Esophagus mucosa (tissue), 1 donor: Measurements from ENCODE around the gene PRKN. TPM values are rescaled to one million over a fixed set of nuclear protein-coding genes. Genes with fewer than 3 reads are reported as not detected.

Source experiments
- ATAC-seq: fragments of 200-7000 bp; cut with Tn5 transposase; one replicate; pipeline ENCODE4 v1.9.1; 2020
- total RNA-seq: library from RNA; stranded (reverse); gene quantifications from one replicate; pipeline ENCODE4 v1.2.4, GENCODE V29; 2023
- donor health status: DM: yes; HTN: yes; CAD: no.

Gene PRKN
- total RNA-seq, 1 donor from 2014 or later: 2.4 TPM

DNA sequence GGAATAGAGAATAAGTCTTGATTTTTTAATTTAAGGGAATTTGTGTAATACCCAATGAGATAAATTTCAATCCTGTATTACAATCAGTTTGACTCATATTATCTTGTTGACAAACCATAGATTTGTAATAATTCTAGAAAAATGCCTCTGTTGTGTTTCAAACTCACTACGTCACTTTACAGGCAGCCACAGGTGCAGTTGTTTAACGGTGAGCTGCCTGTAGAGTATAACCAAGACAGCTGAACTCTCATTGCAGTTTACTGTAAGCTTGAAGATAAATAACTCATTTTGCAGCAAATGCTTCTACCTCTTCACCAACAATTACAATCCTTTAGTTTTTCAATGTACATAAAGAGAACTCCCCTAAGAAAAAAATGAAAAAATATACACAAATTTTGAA, 114.3 kb downstream of the PRKN start:
- no peak for ATAC-seq

DNA sequence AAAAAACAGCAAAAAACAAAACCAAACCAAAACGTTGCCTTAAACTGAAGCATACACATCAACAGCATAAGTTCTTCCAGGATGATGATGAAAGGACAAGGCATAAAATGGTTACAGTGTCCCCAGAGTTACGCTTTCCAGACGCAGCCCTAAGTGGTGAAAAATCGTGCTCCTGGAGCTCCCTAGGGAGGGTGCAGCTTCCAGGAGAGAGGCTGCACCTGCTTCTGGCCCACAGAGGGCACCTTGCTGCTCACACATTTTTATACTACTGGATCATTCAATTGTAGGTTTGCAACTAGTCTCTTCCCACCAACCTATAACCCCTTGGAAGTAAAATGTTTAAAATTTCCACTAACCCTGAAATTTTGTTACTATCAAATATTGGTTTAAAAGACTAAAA, 115.0 kb downstream of the PRKN start:
- no peak for ATAC-seq

DNA sequence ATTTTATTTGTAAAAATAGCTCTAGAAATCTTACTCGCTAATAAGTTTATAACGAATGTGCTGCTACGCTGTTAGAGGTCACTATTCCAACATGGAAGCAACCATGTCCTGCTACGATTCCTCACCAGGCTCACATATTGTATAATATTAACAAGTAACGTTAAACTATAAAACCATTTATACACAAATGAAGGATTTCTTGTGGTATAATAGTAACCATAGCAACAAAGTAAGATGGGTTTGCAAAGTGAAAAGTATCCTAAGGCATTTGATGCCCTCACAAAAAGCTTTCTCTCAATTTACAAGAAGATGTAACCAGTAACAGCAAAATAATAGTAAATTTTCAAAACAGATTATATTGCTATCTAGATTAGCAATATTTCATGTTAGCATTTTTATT, 117.2 kb downstream of the PRKN start:
- ATAC-seq: no peak

DNA sequence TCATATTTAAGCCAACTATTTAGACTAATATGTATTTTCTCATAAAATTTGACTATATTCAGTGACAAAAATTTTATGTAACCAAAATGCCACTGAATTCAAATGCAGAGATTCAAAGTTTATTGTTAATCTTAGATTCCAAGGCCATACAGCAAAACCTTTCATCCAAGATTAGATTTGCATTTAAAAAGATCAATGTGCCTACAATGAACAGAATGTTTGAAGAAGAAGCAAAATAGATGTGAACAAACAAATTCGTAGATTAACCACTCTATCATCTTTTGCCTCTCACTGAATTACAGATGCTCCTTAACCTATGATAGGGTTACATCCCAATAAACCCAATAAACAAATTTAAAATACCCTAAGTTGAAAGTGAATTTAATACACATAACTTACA, 121.7 kb downstream of the PRKN start:
- no peak for ATAC-seq

DNA sequence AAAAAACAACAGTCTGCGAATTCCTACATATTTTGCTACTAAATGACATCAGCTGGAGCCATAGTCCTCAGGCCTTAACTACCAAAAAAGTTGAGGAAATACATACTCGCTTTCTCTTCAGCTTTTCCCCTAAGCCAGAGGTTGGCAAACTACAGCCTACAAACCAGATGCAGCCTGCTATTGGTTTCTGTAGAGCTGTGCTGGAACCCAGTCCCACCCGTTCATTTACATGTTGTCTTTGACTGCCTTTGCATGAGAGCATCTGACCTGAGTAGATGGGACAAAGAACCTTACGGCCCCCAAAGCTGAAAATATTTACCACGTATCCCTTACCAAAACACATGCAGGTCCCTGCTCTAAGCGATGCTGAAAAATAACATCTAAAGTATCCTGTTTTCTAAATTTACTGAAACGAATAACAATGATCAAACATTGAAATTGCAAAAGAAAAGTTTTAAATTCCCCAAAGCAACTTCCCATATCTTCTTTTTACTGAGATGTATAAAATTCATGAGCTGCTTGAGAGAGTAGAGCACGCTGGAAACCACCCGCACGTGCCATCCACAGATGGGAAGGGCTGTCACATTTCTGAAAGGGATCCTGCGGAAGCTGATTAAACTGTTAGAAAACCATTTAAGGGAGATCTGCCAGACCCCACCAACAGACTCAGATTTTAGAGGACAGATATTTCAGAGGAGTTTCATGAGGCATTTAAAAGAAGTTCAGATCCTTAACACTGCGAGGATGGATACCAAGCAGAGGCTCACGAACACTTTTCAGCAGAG, 124.1 kb downstream of the PRKN start:
- no peak for ATAC-seq

DNA sequence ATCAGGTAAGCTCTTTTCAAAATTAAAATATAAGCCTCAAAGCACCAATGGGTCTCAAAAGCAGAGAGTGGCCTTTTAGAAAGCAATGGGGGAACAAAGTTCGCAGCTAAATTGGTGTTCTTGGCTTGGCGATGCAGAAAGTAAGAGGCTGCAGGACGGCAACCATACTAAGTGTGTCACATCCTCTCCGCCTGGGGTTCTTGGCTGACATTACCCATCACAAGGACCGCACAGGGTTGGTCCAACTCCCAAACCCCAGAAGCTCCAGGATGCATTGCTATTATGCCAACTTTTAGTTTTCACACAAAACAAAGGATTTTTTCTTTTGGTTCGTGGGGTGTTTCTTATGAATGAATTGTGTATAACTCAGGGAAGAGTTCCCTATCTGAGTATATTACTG, 124.8 kb downstream of the PRKN start:
- no peak for ATAC-seq

DNA sequence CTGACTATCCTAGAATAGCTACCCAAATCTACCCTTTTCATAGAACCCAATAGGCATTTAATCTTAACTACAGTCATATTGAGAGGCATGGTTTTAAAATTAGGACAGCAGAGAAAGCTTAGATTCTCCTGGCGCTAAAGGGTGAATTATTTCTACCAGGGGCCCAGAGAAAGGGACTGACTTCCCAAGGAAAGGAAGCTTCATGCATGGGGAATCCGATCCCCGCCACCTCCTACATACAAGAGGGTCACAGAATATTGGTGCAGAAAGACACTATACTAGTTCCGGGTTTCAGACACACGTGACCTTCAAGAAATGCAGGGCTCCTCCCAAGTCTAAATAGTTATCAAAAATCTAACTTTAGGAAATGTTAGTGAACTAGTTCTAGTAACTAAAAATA, 130.9 kb downstream of the PRKN start:
- no peak for ATAC-seq

DNA sequence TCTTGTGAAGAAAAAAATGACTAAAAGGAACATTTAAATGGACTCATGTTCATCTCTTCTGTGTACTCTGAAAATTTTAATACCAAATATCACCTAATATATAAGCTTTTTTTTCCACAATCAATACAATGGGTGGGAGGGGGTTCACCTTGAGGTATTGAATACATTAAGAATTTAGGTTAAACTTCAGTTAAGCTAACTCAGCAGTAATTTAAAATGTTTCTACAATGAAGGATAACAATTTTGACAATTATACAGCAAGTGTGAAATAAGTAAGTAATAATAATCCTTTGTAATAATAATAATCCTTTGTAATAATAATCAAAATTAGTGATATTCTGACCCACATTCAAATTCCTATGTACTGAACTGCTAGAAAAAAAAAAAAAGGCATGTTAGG, 136.0 kb downstream of the PRKN start:
- no peak for ATAC-seq

DNA sequence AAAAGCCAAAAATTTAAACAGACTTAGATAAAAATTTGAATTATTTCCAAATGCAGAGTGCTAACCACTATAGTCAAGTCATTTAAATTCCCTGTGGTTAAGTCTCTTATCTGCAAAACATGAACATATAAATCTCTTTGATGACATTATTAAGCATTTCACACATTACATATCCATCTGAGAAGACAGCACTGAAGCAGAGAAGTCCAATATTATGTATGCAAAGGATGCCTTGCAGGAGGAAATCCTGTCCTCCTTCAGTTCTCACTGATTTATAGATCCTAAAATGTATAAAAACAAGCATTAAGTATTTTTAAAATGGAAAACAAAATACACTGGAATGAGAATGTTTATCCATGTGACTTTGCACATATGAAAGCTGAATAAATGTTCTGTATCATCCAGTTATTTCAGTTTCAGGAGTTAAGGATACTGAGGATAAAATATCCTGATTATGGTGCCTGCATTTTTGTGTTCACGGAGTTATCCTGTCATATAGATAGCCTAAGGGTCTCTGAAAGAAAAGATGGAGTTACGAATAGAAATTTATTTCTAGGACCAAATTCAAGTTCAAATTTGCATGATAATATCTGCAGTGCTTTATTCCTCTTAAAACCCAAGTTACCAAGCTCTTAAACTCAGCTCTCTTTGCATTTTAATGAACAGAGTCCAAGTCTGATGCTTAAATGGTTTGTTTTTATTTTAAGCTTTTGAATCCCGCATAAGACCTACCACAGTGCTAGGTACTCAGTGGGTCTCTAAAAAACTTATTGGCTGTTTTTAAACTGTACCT, 145.4 kb downstream of the PRKN start:
- ATAC-seq: no peak

DNA sequence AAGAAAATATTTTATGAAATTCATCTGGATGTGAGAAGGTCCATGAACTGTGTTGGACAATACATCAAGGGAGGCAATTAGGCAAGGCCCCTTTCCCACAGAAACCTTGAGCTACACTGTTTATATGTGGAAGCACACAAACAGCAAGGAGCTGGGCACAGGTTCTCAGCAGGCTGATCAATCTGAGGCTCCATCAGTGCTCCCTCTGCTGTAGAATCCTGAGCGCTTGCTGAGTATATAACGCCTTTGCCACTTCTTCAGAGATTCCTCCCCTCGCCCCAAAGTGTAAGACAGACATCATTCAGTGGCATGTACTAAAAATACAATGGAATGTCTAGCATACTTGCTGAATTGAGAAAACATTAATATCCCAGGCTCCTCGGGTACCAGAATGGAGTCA, 146.9 kb downstream of the PRKN start:
- ATAC-seq: no peak

DNA sequence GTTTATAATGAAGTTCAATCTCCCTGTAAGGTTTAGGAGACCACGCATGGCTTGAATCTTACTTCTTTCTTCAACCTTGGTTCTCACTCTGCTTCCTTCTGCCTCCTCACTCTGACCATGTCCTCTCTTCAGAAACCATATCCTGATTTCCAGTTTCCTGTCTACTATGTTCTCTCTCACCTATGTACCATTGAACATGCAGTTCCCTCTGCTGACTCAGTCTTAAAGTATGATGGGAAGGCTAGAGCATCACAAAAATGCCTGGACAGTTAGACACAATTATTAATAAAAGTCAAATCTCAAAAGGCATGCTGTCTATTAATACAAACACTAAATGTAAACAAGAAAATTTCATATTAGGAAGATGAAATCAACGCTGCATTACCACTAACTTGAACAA, 151.6 kb downstream of the PRKN start:
- ATAC-seq: no peak

DNA sequence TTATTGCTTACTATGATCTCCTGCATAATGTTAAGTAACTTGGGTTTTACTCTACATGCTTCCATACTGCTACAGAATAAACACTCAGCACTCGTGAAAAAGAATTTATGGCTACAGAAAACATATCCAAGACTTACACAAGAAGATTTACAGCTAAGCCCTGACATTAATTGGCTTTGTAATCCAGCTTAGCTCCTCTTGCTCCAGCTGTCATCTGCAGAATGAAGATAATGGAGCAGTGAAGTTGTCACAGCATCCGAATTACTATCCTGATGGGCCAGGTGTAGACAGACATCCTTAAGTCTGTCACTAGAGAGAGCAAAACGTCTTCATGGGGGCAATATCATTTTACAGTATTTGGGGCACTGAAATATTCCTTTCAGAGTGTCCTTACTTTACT, 155.3 kb downstream of the PRKN start:
- ATAC-seq: no peak

DNA sequence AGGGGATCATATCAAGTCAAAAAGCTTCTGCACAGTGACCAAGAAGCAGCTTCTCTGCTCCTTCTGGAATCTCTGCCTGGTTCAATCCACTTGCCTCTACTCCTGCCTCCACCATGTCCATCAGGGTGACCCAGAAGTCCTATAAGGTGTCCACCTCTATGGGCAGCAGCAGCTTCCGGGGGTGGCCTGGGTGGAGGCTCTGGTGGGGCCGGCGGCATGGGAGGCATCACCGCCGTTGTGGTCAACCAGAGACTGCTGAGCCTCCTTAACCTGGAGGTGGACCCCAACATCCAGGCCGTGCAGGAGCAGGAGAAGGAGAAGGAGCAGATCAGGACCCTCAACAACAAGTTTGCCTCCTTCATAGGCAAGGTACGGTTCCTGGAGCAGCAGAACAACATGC, 159.3 kb downstream of the PRKN start:
- no peak for ATAC-seq

DNA sequence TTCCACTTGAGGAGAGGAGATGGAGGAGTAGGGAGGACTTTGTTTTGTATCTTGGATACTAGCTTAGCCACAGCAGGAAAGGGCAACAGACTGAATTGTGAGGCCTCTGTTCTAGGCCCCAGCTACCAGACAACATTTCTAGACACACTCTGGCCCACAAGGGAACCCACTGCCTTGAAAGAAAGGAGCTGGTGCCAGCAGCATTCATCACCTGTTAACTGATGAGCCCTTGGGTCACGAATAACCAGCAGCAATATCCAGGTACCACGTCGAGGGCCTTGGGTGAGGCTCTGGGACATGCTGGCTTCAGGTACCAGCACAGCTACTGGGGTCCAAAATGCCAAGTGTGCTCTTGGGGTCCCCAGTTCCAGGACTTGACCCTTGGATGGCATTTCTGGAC, 165.5 kb downstream of the PRKN start:
- ATAC-seq: no peak

DNA sequence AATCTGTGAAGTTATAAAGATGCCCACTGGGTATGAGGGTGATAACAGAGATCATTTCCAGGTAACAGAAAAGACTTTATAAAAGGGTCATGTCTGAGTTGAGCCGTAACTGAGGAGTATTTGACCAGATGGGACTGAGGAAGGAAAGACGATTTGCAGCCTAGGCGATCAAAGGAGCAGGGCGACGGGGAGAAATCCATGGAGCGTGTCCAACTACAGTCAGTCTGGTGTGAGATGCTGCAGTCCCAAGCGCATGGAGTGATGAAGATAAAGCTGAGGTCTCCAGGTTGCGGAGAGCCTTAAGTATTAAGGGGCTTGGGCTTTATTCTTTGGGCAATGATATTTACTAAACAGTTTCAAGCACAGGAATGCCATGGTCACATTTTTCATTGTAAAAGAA, 166.7 kb downstream of the PRKN start:
- no peak for ATAC-seq

DNA sequence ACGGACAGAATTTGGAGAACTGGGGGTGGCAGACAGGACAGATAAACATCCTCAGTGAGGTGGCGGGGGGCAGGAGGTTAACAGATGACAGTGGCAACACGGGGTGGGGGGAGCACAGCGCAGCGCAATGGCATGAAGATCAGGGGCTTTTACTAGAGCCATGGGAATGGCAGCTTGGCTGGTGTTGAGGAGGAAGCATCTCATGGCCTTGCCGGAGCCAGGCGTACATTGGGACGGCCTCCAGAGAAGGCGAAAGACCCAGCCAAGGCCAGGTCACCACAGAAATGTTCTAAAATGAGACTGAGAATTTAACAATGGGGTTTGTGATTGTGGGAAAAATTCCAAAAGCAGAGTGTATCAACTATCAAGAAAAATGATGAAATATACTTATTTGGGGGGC, 173.0 kb downstream of the PRKN start:
- no peak for ATAC-seq

DNA sequence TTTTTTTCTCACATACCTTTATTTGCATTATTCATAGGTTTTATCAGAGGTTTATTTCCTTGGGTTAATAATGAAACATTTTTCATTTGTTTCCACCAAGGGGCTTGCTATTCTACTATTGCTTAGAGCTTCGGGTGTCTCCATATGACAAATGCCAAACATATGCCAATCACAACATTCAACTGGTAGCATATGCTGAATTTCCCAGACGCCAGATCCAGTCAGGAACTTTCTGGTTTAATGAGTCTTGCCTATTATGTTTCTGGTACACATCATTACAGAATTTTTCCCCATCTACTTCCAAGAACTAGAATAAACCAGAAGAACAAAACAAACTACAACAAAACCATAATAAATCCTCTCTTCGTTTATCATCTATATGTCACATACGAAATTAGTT, 180.7 kb downstream of the PRKN start:
- ATAC-seq: no peak

DNA sequence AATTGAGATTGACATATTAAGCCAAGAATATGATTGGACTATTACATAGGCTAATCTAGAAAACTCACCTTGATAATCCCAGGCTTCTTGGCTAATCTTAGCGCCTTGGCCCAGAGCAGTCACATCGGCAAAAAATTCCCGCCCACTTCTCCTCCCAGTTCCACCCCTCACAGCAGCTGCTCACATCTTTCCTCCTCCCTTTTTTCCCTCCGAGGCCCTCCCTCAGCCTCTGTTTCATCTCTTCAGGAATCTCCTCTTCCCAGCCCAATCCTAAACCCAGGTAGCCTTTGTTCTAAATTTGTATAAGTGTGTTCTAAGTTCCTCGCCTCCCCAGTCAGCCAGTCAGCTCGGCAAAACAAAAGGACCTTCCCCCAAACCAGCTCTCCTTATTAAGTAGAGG, 184.3 kb downstream of the PRKN start:
- ATAC-seq: no peak

DNA sequence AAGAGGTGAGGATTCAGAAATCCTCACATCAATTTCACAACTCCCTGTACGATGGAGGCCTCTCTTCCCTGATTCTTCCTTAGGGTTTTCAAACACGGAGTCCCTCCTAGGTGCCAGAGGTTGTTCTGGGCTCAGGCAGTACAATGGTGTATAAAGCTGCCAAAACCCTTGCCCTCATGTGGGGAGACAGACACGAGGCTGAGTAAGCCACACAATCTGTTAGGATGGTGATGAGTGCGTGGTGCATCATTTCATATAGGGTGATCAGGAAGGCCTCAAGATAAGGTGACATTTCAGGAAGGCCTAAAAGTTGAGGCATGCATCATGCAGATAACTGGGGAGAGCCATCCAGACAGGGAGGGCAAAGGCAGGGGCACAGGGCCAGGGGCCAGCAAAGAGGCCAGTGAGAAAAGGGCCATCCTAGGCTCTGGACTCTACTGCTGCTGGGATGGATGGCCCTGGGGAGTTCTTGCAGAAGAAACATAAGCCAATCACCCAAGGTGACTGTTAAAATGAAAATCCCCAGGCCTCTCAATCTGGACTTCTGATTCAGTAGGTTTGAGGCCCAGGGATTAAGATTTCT, 186.5 kb downstream of the PRKN start:
- ATAC-seq: no peak

DNA sequence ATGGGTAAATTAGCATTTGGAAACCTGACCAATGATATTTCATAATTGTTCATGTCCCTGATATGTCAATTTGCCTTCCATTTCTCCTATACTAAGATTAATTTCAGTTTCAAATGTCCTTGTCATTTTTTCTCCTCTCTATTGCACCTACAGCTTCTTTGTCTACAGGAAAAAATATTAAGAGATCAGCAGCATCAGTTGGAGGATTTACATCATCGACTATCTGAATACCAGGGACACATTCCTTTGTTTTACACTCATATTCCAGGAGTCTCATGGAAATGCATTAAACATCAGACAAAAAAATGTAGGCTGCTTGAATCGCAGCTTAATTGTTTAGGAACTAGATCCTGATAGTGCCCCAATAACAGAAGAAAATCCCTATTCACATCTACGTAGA, 188.2 kb downstream of the PRKN start:
- ATAC-seq: no peak

DNA sequence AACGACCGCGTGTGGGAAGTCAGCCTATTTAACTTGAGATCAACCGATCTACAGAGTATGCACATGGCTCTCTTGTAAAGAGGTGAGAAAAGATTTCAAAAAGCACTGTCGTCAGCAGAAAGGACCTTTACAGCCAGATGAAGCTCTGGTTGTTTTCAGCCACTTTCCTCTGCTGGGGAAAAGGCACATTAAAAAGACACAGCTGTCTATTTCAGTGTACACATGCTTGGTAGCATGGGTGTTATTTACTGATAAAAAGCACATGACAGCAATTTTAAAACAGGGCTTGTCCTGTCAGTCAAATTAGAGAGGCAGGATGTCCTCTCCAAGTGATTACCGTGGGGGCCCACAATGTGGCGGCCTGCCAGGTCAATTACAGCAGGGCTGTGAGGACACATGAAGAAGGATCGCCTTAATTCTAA, 188.9 kb downstream of the PRKN start:
- ATAC-seq: no peak

DNA sequence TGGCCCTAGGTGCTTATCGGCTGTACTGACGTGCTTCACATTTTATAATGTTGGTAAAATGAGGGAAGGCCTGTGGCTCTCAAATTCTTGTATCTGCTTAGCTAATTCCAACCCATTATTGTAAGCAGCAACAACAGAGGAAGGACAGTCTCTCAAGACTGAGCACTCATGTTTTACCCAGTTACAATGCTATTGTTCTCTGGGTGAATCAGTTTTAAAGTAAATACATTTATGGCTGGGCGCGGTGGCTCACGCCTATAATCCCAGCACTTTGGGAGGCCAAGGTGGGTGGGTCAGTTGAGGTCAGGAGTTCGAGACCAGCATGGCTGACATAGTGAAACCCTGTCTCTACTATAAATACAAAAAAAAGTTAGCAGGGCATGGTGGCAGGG, 194.6 kb downstream of the PRKN start:
- peak; percentile 49 for ATAC-seq

DNA sequence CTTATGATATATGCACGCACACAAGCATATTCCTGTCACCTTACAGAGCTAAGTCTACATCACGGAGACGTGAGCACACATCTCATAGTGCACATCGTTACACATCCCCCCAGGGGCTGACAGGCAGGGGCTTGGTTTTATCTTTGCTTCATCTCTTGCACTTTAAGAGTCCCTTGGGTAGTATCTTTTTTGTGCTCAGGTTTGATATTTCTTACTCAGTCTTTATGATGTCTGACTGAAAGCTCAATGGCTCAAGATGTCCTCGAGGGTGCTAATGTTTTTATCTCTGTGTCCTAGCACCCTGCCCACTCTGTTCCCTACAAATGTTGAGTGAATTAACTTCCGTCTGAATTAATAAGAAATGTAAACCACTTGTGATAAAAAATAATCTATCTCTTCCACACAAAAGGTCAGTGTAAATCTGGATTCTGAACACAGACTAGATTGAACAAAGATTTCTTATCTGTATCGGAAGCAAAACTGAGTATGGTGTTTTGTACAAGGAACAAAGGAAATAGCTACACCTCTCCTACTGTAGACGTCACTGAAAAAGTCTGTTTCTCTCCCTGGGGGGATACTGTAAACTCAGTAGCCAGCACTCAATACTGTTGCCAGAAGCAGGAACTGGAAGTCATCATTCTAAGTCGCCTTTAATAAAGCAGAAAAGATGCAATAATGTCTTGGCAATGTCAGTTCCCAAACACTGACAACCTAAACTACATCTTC, 195.1 kb downstream of the PRKN start:
- ATAC-seq: no peak
